Dermis blood vessel endothelial cell (primary cell): Measurements from ENCODE around the gene CADM1. TPM values are rescaled to one million over a fixed set of nuclear protein-coding genes. Genes with fewer than 3 reads are reported as not detected.

Experiments
- DNase-seq: peaks from one replicate; pipeline ENCODE4 v3.0.0; 2010
- total RNA-seq: library from RNA; depleted of rRNA; stranded (reverse); fragments of >200 nt; gene quantifications from 2 replicates; pipeline ENCODE4 v1.2.3, GENCODE V29; 2014

CADM1 gene
- total RNA-seq, 1 donor from 2014 or later: 2.2 TPM

DNA sequence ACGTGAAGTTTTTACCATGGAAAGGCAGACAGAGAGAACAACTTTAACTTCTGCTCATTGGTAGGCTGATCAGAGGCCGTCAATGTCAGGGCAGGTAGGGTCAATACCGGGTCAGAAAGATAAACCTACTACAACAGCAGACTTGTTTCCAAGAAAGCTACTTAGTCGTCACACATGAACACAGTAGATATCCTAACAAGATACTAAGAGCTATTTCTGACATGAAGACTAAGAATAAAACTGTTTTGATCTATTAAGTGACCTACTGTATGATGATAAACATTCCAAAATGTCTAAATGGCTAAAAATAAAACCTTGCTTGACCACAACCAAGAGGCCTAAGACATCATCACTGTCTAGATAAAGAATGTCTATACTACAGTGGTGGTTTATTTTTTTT, 231.3 kb downstream of the CADM1 start:
- no peak for DNase-seq

DNA sequence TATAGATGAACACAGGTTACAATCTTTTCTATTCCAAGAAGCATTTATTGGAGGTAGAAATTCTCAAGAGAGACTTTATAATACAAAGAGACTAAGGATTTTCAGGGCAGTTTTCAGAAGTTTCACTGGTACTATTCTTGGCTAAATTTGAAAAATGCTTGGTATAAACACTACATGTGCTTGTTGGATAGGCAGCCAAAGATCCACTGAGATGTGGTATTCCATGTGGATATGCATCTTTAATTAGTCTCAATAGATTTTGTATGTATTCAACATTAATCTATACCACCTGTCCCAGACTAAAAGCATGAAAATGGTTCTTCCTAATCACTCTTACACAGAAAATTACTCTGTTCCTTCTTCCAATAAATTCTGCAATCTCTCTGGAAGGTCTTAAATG, 232.6 kb downstream of the CADM1 start:
- DNase-seq: no peak

DNA sequence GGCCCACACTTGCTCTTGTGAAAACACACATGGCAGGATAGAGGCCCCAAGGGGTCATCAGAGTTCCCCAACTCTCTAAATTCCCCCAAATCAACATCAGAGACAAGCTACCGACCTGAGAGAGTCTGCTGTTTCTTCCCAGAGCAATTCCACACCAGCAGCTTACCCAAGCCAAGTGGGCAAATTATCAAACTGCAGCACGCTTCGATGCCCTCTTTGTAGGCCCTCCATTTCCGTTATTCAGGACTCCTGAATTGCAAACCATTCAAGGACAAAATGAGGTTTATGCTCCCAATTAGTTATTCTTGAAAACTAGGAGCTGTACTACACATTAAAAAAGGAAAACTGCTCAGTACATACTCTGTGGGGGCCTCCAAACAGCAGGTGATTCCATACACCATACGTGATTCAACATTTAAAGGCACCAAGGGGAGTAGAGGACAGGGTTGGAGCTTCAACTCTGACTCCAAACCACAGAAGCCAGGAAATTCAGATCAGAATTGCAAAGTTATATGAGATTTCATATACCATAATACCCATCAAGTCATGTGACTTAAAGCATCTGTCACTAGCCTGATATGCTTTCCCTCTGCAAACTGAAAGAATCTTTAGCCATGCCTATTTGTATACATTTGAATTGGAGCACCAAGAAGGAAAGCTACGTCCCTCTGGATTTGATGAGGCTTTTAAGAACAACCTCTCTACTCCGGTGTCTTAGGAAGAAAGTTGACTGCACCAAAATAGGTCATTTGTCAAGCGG, 234.8 kb downstream of the CADM1 start:
- DNase-seq: no peak

DNA sequence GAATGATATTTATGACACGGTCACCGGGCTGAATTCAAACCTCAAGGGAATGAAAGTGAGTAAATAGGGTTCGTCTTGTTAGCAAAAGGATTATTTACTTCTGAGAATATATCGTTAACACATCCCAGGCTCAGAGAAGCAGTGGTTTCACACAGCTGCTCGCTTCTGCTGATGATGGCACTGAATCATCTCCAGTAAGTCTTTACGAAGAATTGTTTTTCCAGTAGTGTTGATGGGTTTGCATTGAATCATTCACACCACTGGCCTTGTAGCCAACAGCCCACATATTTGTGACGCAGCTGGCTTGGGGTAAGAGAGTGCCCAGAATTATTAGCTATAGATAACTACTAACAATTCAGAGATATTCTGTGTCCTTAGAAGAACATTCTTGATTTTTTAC, 236.3 kb downstream of the CADM1 start:
- DNase-seq: no peak

DNA sequence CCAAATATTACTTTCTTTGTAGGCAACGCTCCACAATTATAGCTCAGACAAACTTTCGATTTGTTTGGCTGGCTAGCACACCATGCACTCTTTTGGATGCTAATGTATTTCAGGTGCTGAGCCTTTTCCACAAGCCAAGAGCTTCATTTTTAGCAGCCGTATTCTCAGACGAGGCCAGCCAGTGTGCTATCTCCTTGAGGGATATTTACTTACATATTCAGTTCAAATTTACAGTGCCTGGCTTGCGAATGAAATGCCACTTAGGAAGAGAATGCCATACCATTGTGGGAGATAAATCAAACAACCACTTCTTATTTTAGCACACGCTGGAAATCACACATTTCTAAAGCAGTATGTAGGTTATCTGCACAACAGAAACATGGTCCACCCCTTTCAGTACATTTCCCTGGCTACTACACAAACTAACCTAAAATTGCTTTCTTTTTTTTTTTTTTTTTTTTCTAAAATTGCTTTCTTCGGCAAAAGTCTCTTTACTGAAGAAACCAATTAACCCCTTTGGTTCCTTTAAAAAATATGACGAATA, 236.9 kb downstream of the CADM1 start:
- DNase-seq: no peak

DNA sequence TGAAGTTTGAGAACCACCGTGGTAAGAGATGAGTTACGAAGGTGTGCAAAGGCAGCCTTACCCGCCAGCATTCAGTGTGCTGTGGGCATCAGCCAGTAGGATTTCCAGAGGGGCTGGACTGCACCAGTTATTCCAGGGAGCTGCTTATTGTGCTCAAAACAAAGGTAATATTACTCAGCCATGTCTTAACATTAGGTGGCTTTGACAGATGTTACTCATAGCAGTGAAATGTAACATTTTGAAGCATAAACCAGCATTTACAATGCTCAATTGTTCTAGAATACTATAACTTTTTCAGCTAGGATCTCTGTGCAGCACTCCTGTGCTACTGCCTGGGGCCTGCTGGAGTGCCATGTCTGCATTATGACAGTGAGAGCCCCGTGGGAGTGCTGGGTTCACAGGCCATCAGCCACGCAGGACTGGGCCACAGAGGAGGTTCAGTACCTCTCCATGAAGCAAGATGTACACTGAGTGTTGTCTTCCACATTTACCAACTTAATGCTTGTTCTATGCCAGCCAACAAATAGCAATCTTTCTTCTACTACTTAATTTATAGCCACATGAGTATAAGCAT, 238.1 kb downstream of the CADM1 start:
- no peak for DNase-seq

DNA sequence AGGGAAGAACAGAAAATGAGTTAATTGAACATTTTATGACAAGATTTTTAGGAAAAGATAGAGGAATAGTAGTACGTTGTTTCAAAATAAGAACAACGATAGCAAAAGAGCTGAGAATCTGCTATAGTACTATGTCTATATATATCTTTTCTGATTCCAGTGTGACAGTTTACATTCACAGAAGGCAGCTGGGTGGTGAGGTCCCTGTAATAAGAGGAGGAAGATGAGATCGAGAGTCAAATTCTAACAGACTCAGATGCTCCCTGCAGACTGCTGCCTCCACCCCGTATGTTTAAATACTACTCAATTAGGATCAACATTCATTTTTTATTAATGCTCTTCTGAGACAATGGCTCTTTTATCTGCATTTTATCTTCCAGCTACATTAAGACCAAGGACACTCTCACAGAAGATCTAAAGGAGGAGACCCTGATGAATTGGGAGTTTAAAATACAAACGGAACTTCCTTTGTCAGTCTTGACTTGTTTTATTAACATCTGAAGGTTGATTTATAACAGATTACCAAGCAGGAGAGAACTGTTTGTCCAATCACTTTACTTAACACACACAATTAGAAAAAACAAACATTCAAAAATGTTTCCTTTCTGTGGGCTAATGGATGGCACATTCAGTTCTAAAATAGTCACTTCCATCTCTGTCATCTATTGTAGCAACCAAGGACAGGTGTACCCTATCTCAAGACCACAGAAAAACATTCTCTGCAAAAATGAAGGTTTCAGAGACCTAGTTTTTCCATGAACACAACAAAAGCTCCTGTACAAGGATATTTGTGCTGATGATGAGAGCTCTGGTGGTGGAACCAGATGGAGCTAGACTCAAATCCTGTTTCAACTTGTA, 240.2 kb downstream of the CADM1 start:
- DNase-seq: no peak

DNA sequence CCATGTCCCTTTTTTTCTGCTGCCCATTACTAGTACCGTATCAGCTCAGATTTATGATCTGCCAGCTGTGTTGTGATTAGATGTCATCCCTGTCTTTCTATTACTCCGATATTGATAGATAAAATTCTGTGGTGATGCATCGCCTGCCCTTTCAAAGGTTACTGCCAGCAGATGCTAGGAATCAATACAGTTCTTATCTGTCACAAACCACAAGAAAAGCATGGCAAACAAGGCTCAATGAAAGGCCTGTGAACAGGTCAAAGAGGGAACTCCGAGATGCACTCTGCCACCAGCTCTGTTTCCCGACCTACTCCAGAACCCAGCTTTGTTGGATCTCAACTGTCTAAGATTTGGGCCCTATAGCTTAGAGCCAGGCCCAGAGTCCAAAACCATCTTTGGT, 246.0 kb downstream of the CADM1 start:
- DNase-seq: no peak

DNA sequence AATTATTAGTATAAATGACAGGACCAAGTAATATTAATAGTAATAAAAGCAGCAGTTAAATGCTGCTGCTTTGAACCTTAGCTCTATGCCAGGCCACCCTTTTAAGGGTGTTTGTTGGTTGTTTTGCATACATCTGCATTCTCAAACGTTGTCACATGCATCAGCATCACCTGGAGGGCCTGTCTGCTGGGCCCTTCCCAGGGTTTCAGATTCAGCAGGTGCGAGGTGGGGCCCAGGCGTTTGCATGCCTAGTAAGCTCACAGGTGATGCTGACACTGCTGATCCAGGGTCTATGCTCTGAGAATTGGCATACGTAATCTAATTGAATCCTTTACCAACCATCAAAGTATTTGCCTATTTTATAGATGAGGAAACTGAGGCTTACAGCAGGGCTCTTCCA, 246.5 kb downstream of the CADM1 start:
- DNase-seq: no peak

DNA sequence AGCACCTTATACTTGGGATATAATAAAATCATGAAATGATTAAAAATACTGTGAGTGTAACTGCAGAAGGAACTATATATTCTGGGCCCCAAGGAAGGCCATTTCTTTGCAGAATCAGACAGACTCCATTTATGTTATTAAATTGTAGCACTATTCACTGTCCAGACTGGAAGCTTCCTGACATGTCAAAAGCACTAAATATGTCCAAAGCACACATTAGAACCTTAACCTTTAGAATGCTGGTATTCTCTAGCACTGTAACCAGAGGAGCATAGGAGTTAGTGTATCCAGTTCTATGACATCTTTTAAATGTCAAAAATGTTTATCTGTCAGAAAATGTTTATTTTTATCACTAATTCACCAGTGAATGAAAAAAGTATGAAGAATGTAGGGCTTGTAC, 246.9 kb downstream of the CADM1 start:
- DNase-seq: no peak

DNA sequence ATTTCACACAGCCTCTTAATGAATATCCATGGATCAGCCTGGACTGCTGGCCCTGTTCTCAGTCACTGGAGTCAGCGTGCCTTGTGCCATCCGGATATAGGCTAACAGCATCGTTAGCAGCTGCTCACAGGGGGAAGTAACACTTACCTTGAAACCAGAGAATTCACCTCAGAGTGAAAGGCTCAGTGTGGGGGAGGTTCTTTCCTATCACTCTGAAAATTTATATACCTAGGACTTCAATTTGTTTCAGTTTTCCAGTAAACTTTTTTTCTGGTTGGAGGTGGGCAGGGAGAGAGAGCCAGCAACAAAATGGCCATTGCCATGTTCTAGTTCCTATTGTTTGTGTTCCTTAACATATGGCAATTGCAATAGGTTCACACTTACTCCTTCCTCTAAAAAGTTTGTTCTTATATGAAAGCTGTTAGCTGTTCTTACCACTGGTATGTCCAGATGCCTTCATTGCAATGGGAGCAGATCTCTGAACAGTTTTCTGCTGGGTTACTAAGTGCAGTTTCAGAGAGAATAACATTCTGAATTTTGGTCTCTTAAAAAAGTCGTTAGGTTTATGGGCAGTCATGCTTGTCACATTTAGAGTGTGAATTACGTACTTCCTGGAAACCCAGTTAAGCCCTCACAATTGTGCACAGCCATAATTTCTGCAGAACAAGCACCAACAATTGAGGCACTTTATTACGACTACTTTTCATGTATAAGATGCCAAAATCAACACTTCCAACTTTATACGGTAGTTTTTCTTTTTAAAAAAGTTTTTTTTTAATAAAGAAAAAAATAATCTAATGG, 247.6 kb downstream of the CADM1 start:
- DNase-seq: no peak

DNA sequence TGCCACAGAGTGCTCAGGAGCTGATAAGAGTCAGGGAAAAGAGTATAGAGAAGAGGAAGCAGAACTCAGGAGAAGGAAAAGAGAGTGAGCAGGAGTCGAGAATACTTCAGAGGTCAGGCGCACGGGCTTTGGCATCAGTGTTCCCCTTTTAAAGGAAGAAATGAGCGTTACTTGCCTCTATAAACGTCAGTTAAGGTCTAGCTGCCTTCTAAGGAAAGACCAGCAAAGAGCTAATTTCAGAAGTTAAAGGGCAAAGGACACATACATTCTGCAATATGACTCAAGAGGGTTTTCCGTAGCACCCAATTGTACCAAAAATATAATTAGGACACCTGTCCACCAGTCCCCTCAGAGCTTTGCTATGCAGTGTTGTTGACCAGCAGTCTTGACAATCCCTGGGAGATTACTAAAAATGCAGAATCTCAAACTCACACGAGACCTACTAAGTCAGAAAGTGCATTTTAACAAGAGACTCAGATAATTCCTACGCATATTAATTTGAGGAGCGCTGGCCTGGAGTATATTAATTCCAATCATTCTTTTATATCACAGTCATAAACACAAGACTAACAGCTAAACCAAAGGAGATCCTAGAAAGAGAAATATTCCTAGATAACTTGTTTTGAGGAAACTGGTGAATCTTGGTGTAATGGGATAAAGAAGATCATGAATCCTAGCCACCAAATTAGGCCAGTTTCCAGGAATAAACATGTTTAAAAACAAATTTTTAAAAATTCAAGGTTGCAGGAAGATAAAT, 249.0 kb downstream of the CADM1 start:
- DNase-seq: no peak

DNA sequence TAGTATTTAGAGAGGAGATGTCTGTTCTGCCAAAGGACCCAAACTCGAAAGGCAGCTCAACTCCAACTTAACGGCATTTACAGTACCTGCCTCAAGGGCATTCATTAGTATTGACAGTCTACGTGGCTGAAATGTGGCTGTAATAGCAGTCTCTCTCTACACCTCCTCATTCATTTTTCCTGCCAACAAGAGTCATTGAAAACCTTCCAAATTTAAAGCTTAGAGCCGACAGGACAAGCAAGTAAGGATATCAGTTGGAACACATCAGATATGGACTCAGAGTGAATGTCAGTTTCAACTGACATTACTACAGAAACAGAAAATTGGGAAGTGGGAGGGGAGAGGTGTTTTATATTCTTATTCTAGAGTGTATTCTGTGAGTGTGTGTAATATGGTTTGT, 253.1 kb downstream of the CADM1 start:
- DNase-seq: no peak

DNA sequence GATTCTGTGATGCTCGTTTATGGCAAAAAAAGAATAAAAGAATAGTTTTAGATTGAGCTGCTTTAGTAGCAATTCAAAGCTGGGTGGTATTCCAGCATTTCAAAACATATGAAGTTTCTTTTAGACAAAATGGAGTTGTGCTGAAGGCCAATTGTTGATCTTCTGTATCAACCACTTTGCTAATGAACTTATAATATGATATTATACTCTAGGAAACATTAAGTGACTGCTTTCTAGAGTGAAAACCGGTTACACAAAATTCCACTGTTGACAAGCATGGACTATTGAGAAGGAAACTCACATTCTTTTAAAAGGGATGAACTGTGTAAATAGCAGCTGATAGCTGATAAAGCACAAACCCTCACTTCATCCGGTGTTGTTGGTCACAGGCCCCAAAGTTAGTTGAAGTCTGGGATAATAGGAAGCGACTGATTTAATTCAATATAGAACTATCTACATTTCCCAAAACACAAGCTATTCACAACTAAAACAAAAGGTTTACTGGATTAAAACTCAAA, 255.1 kb downstream of the CADM1 start:
- DNase-seq: no peak

DNA sequence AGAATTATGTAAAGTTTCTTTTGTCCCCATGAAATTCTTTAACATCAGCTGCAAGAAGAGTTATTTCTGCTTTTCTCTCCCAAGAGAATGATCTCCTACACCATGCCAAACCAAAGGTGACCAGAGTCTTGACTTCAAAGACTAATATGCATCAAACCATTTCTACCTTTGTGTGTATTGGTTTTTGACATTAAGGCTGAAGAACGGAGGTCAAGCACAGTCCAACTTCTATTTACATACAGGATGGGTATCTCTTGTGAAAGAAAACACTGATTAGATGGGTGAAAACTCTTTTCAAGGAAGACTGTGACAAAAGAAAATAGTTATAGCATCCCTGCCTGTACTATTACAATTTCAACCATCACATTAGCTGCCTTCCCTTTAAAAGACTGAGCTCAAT, 256.3 kb downstream of the CADM1 start:
- no peak for DNase-seq

DNA sequence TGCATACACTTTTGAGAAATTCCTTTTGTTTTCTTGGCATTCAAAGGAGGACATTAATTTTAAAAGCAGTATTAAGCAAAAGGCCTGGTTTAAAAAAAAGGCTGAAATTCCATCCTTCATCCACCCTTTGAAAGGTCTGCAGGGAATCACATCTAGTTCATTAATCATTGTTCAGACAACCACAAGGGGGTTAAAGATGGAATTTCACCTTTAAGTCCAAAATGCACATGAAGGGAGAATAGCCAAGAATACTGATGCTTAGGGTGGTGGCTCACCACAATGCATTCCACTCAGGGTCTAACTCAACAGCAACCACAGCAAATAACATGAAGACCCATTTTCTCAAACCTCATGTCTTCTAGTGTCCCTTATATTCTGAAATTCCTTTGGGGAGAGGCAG, 256.9 kb downstream of the CADM1 start:
- DNase-seq: no peak

DNA sequence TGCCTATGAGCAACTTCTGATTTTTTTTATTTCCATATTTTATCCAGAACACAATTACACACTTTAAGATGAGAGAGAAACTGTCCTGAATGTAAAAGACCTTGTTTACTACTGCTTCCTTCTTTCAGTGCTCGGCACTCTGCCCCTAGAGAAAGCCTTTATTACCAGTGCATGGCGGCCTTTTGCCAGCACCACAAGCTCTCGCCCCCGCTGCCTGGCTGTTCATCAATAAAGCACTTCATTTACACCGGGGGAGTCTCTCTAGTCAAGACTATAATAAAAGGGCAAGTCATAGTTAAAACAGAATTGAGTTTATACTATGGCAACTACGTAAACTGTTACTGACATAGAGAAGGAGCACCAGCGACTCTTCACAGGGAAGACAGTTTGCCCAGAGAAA, 259.5 kb downstream of the CADM1 start:
- DNase-seq: no peak

DNA sequence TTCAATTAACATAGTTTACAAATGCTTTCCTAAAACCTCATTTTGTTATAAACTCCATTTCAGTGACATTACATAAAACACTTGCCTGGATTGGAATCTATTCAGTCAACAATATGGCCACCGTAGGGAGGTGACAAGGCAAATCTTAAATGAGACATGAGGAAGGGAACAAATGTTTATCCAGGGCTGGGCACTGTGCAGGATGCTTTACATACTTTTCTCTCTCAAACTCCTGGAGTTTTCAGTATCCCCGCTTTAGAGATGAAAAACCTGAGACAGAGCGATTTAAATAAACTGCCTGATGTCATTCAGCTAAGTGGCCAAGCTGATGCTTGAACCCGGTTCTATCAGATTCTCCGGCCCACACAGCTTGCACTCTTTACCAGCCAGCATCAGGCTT, 259.9 kb downstream of the CADM1 start:
- DNase-seq: no peak

DNA sequence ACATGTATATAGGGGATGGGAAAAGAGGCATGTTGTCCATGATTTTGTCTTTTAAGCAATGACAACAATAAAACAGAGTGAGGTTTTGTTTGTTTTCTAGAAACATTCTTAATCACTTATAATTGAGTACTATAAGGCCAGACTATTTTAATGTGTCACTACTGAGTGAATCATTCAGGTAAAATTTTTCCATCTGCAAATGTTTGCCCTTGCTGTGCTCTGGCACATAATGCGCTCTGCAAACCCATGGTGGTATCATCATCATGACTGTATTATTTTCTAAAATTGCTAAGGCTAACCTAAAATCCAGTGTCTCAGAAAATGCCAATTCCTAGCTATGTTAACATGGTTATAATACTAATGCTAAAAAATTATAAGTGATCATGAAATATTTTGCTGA, 261.2 kb downstream of the CADM1 start:
- no peak for DNase-seq

DNA sequence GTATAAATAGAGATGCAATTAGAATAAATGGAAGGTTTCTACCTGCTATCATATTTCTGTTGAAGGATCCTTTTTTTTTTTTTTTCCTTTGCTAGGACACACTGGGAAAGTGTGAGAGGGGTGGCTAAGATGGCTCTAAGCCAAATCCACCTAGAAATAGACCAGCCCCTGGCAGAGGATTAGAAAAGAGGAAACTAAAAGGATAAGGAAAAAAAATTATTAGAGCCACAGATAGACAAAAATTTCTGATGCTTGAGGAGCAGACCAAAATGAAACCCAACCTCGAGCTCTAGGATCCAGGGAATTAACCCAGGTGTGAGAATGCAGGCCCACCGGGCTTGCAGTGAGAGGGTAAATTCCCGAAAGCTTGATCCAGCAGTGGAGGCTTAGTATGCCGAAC, 262.3 kb downstream of the CADM1 start:
- DNase-seq: no peak

DNA sequence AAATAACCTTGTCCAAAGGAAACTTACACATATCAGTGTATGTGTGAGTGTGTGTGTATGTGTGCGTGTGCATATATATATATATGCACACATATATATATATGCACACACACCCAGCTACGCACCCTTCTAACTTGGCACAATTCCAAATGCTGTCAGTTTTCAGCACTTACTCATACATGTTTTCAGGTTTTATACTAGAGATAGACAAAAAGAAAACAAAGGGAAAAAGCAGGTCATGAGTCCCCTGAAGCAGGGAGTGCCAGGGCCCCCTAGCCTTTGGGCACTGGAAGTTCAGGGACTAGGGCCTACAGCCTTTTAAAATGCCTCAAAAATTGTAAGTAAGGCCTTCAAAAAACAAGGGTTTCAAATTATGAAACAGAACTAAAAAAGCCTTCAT, 265.4 kb downstream of the CADM1 start:
- no peak for DNase-seq

DNA sequence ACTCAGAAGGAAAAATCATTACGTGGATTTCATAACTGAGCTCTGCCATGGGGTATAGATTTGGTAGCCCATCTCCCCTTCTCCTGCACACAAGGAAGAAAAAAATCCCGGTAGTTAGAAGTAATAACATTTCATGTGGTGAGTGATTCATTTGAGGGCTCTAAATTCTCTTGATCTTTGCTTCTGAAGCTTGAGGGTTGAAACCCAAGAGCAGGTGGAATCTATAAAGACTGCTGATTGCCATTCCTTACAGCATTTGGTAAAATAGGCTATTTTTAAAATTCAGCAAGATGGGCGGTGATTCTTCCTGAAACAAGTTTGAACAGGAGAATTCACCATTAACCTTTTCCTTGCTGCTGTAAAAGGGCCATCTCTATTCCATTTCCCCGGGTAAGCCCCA, 266.1 kb downstream of the CADM1 start:
- no peak for DNase-seq
